ENCODE measurements around the gene PCNP. TPM values are rescaled to one million over a fixed set of nuclear protein-coding genes. Genes with fewer than 3 reads are reported as not detected.

Gene PCNP
- total RNA-seq, 1 donor from 2014 or later, result 117 TPM

- peaks cover 17% of the 10 kb centered on the region for H3K4me1 Mint-ChIP-seq (ENCODE audit: unreplicated experiment)
- H3K36me3 Mint-ChIP-seq (ENCODE audit: low read depth, unreplicated experiment), result peaks cover 14% of the 10 kb centered on the region
- DNase-seq (ENCODE audit: low spot score), result no peak
- no peak for TF ChIP-seq CTCF (IDR thresholded peaks at IDR 0.05; ENCODE audit: unreplicated experiment)
- H3K27ac Mint-ChIP-seq (ENCODE audit: unreplicated experiment), result no peak overlapping the region
- H3K4me3 Mint-ChIP-seq (ENCODE audit: unreplicated experiment), result no peak overlapping the region
- peaks cover 5% of the 10 kb centered on the region for H3K27me3 Mint-ChIP-seq (ENCODE audit: unreplicated experiment)
- peaks cover 5% of the 10 kb centered on the region for H3K9me3 Mint-ChIP-seq (ENCODE audit: unreplicated experiment)
Observed at GRCh38 chr3:101530686-101531047, 43.3 kb upstream of the PCNP start.

- peaks cover 4% of the 10 kb centered on the region for H3K27me3 Mint-ChIP-seq (ENCODE audit: unreplicated experiment)
- no peak overlapping the region for H3K4me3 Mint-ChIP-seq (ENCODE audit: unreplicated experiment)
- peaks cover 3% of the 10 kb centered on the region for H3K9me3 Mint-ChIP-seq (ENCODE audit: unreplicated experiment)
- H3K4me1 Mint-ChIP-seq (ENCODE audit: unreplicated experiment), result peaks cover 17% of the 10 kb centered on the region
- H3K27ac Mint-ChIP-seq (ENCODE audit: unreplicated experiment), result no peak overlapping the region
- no peak for TF ChIP-seq CTCF (IDR thresholded peaks at IDR 0.05; ENCODE audit: unreplicated experiment)
- DNase-seq (ENCODE audit: low spot score), result no peak
- peaks cover 13% of the 10 kb centered on the region for H3K36me3 Mint-ChIP-seq (ENCODE audit: low read depth, unreplicated experiment)
Observed at GRCh38 chr3:101531473-101532086, 42.4 kb upstream of the PCNP start.

GRCh38 chr3:101532783-101533602 is 41.0 kb upstream of the PCNP start:
- Mint-ChIP-seq H3K4me3 (ENCODE audit: unreplicated experiment) (no peak overlapping the region), H3K9me3 (ENCODE audit: unreplicated experiment) (no peaks in the 10 kb centered on the region), H3K27ac (ENCODE audit: unreplicated experiment) (no peak overlapping the region), H3K36me3 (ENCODE audit: low read depth, unreplicated experiment) (peaks cover 10% of the 10 kb centered on the region), H3K27me3 (ENCODE audit: unreplicated experiment) (peaks cover 3% of the 10 kb centered on the region), H3K4me1 (ENCODE audit: unreplicated experiment) (peaks cover 17% of the 10 kb centered on the region)
- DNase-seq (ENCODE audit: low spot score), result no peak
- no peak for TF ChIP-seq CTCF (IDR thresholded peaks at IDR 0.05; ENCODE audit: unreplicated experiment)

- Mint-ChIP-seq H3K36me3 (ENCODE audit: low read depth, unreplicated experiment) (peaks cover 10% of the 10 kb centered on the region), H3K27ac (ENCODE audit: unreplicated experiment) (no peak overlapping the region)
Observed at GRCh38 chr3:101533603-101533968, 40.4 kb upstream of the PCNP start.

More at GRCh38 chr3:101533603-101533968, 40.4 kb upstream of the PCNP start:
- H3K4me3 Mint-ChIP-seq (ENCODE audit: unreplicated experiment), result no peak overlapping the region
- no peaks in the 10 kb centered on the region for H3K9me3 Mint-ChIP-seq (ENCODE audit: unreplicated experiment)
- no peak for DNase-seq (ENCODE audit: low spot score)
- peaks cover 4% of the 10 kb centered on the region for H3K27me3 Mint-ChIP-seq (ENCODE audit: unreplicated experiment)
- peaks cover 17% of the 10 kb centered on the region for H3K4me1 Mint-ChIP-seq (ENCODE audit: unreplicated experiment)
- no peak for TF ChIP-seq CTCF (IDR thresholded peaks at IDR 0.05; ENCODE audit: unreplicated experiment)

Data from endothelial cell (in vitro differentiated cells).